Stimulated activated naive CD8-positive, alpha-beta T cell treated with anti-CD3 and anti-CD28 coated beads, Interleukin-15, Interleukin-2, amounts not matched to agents 100 ng/mL and 50 ng/mL, for 24 hours (primary cell): ENCODE results near the gene SLA2.
"Not testable (repeated sequence)": the region's sequence is repeated elsewhere in the genome, so short reads cannot be mapped to it uniquely, and the experiment has no call there.

Experiments used
- H3K27ac Mint-ChIP-seq: one replicate; pipeline ENCODE4 v1.8.0; 2021; ENCODE audit warnings: mild to moderate bottlenecking, mixed read lengths
- H3K27me3 Mint-ChIP-seq: one replicate; pipeline ENCODE4 v1.8.0; 2021; ENCODE audit warnings: mixed read lengths
- H3K36me3 Mint-ChIP-seq: one replicate; pipeline ENCODE4 v1.8.0; 2021; ENCODE audit warnings: low read depth, mixed read lengths
- H3K4me1 Mint-ChIP-seq: one replicate; pipeline ENCODE4 v1.8.0; 2021; ENCODE audit warnings: low read depth, mixed read lengths
- H3K4me3 Mint-ChIP-seq: one replicate; pipeline ENCODE4 v1.8.0; 2021; ENCODE audit warnings: mild to moderate bottlenecking, mixed read lengths
- H3K9me3 Mint-ChIP-seq: one replicate; pipeline ENCODE4 v1.8.0; 2021; ENCODE audit warnings: mixed read lengths

The SLA2 gene

GRCh38 chr20:36564078-36564725, 81.8 kb downstream of the SLA2 start:
- H3K27ac Mint-ChIP-seq: not testable (repeated sequence)

DNA sequence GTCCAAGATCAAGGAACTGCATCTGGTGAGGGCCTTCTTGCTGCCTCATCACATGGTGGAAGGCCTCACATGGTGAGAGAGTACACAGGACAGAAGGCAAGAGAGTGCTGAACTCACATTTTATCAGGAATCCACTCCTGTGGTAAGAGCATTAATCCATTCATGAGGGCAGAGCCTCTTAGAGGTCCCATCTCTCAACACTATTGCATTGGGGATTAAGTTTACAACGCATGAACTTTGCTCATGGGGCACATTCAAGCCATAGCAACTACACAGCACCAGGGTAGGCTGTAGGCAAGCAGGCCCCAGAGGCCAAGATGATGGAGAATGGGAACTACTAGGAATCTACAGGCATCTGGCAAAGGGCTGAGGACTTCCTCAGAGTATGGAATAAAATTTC, 82.6 kb downstream of the SLA2 start:
- H3K4me1 Mint-ChIP-seq: peaks cover 3% of the 10 kb centered on the region
- H3K4me3 Mint-ChIP-seq: no peak overlapping the region
- H3K27ac Mint-ChIP-seq: no peak overlapping the region
- H3K27me3 Mint-ChIP-seq: no peaks in the 10 kb centered on the region
- H3K36me3 Mint-ChIP-seq: peaks cover 15% of the 10 kb centered on the region
- H3K9me3 Mint-ChIP-seq: no peaks in the 10 kb centered on the region

More at GRCh38 chr20:36564078-36564725, 81.8 kb downstream of the SLA2 start:
- not testable (repeated sequence) for H3K4me3 Mint-ChIP-seq, H3K27me3 Mint-ChIP-seq, H3K4me1 Mint-ChIP-seq, H3K9me3 Mint-ChIP-seq
- H3K36me3 Mint-ChIP-seq: peaks cover 15% of the 10 kb centered on the region

GRCh38 chr20:36562724-36563123, 83.3 kb downstream of the SLA2 start:
- Mint-ChIP-seq H3K9me3 (no peaks in the 10 kb centered on the region), H3K4me1 (peaks cover 3% of the 10 kb centered on the region), H3K36me3 (peaks cover 15% of the 10 kb centered on the region), H3K27ac (no peak overlapping the region), H3K4me3 (no peak overlapping the region), H3K27me3 (no peaks in the 10 kb centered on the region)
